Thyroid gland (tissue), 4 donors: ENCODE measurements around the gene VIT. TPM values are rescaled to one million over a fixed set of nuclear protein-coding genes. Genes with fewer than 3 reads are reported as not detected.

ENCODE experiments used
- DNase-seq, 2 donors: peaks; one replicate each; pipeline ENCODE4 v3.0.0-alpha.2; 2019
- H3K27ac ChIP-seq, 3 donors: fragments of 200-600 bp; sonication (generic); 1 replicate in 2 of 3; 2 replicates in 1 of 3; pipeline ENCODE4 v1.5.1; 2016 to 2019; ENCODE audit warnings: mild to moderate bottlenecking in 1 of 3, moderate library complexity in 1 of 3
- H3K27me3 ChIP-seq: fragments of 200-600 bp; sonication (generic); one replicate; pipeline ENCODE4 v1.5.1; 2019
- H3K36me3 ChIP-seq, 2 donors: fragments of 200-600 bp; sonication (generic); one replicate each; pipeline ENCODE4 v1.5.1; 2016 to 2019
- H3K4me1 ChIP-seq, 2 donors: fragments of 200-600 bp; sonication (generic); one replicate each; pipeline ENCODE4 v1.5.1; 2017 to 2019
- H3K4me3 ChIP-seq, 3 donors: fragments of 200-600 bp; sonication (generic); replicated peaks in 1 of 3; 1 replicate in 2 of 3; 2 replicates in 1 of 3; pipeline ENCODE4 v1.5.1; 2016; ENCODE audit warnings: mild to moderate bottlenecking in 1 of 3
- H3K9me3 ChIP-seq: fragments of 200-600 bp; sonication (generic); one replicate; pipeline ENCODE4 v1.5.1; 2017
- POLR2A ChIP-seq, 2 donors: fragments of 450-650 bp; IDR thresholded peaks; one replicate each; pipeline ENCODE4 v1.6.1; 2017; ENCODE audit warnings: antibody characterized with exemption in 2 of 2, mild to moderate bottlenecking in 2 of 2, moderate library complexity in 1 of 2
- WGBS, 2 donors: methylation state at CpG; one replicate each; pipeline ENCODE4 v1.1.5; 2017; 5-methylcytosine and 5-hydroxymethylcytosine counted together
- intact Hi-C: fragments of 100-400 bp; cut with DNase I; formaldehyde crosslinking; loops from one replicate; pipeline ENCODE4 v1.15.1; 2023
- total RNA-seq, 4 donors: library from RNA; depleted of rRNA; stranded (reverse); fragments of >200 nt; gene quantifications; one replicate each; pipeline ENCODE4 v1.2.3, GENCODE V29; 2016
- TF ChIP-seq, protein P1 (sequence below), 6 experiments: fragments of 200-600 bp in 3 of 6; fragments of 450-650 bp in 3 of 6; sonication (generic) in 3 of 6; IDR thresholded peaks; one replicate each; pipeline ENCODE4 v1.5.1; 2016 to 2019; ENCODE audit warnings: antibody characterized with exemption in 6 of 6, mild to moderate bottlenecking in 2 of 6, inconsistent platforms in 1 of 6, moderate library complexity in 1 of 6

The VIT gene
- total RNA-seq, 4 donors from 2014 or later: 9.4 to 24.7 (median 20.6) TPM

- Histone ChIP-seq H3K9me3 (no peaks in the 10 kb centered on the region), H3K4me3 (no peak overlapping the region), H3K27me3 (no peaks in the 10 kb centered on the region), H3K36me3 (no peaks in the 10 kb centered on the region), H3K4me1 (no peaks in the 10 kb centered on the region), H3K27ac (no peak overlapping the region)
- no peak for DNase-seq
- WGBS, 2 donors: 83 to 85% methylated on average over 3 of the region's 3 CpGs
- TF ChIP-seq, protein P1, sequence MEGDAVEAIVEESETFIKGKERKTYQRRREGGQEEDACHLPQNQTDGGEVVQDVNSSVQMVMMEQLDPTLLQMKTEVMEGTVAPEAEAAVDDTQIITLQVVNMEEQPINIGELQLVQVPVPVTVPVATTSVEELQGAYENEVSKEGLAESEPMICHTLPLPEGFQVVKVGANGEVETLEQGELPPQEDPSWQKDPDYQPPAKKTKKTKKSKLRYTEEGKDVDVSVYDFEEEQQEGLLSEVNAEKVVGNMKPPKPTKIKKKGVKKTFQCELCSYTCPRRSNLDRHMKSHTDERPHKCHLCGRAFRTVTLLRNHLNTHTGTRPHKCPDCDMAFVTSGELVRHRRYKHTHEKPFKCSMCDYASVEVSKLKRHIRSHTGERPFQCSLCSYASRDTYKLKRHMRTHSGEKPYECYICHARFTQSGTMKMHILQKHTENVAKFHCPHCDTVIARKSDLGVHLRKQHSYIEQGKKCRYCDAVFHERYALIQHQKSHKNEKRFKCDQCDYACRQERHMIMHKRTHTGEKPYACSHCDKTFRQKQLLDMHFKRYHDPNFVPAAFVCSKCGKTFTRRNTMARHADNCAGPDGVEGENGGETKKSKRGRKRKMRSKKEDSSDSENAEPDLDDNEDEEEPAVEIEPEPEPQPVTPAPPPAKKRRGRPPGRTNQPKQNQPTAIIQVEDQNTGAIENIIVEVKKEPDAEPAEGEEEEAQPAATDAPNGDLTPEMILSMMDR (IDR thresholded peaks at IDR 0.05): no peak
- TF ChIP-seq POLR2A (IDR thresholded peaks at IDR 0.05): no peak
- intact Hi-C loops: no loop called here
These were observed 106.4 kb downstream of the VIT start for GRCh38 chr2:36802952-36803351.

DNA sequence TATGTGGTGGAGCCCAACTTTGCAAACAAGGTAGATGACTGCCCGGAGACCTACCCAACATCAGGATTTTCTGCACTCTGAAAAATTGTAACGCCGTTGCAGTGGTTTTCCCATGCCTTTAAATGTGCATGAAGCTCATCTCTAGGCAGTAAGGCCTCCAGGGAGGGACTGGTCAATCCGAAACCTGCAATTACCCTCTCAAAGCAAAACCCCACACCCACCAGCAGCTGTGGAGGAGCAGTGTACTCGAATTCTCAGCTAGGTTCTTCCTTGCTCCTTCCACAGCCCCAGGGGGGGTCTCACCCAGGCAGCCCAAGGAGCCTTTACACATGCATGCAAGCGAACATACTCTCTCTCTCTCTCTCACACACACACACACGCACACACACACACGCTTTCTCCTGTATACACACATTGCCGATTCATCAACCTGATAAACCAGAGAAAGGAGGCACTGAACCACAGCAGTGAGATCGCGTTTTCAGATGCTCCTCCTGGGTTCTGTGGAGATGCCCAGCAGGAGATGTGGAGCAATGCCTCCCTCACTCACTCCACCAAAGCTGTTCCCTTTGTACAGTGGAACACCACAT lies 109.2 kb downstream of the VIT start:
- no peaks in the 10 kb centered on the region for H3K36me3 ChIP-seq
- no peak for DNase-seq
- TF ChIP-seq POLR2A (IDR thresholded peaks at IDR 0.05): no peak
- TF ChIP-seq, protein P1 (IDR thresholded peaks at IDR 0.05): no peak
- intact Hi-C loops: no loop called here
- H3K27ac ChIP-seq: no peak overlapping the region
- WGBS, 2 donors: 76 to 79% methylated on average over 11 of the region's 11 CpGs
- H3K4me3 ChIP-seq: no peak overlapping the region
- H3K4me1 ChIP-seq: no peaks in the 10 kb centered on the region
- H3K27me3 ChIP-seq: no peaks in the 10 kb centered on the region
- no peaks in the 10 kb centered on the region for H3K9me3 ChIP-seq

- H3K27ac ChIP-seq: no peak overlapping the region
- 81 to 83% methylated on average over 5 of the region's 5 CpGs for WGBS, 2 donors
- H3K27me3 ChIP-seq: no peaks in the 10 kb centered on the region
- H3K9me3 ChIP-seq: no peaks in the 10 kb centered on the region
- intact Hi-C loops: no loop called here
- DNase-seq: no peak
- TF ChIP-seq POLR2A (IDR thresholded peaks at IDR 0.05): no peak
- TF ChIP-seq, protein P1 (IDR thresholded peaks at IDR 0.05): no peak
- no peaks in the 10 kb centered on the region for H3K36me3 ChIP-seq
- no peaks in the 10 kb centered on the region for H3K4me1 ChIP-seq
- no peak overlapping the region for H3K4me3 ChIP-seq
These were observed 110.8 kb downstream of the VIT start for GRCh38 chr2:36807223-36807886.

GRCh38 chr2:36808386-36809068 lies 112.0 kb downstream of the VIT start:
- H3K27ac ChIP-seq: no peak overlapping the region
- 93 to 96% methylated on average over 34 to 35 of the region's 35 CpGs for WGBS, 2 donors
- intact Hi-C loops: no loop called here
- H3K4me3 ChIP-seq: no peak overlapping the region
- no peaks in the 10 kb centered on the region for H3K4me1 ChIP-seq
- no peaks in the 10 kb centered on the region for H3K9me3 ChIP-seq
- H3K36me3 ChIP-seq: no peaks in the 10 kb centered on the region
- no peak for DNase-seq
- TF ChIP-seq POLR2A (IDR thresholded peaks at IDR 0.05): no peak
- TF ChIP-seq, protein P1 (IDR thresholded peaks at IDR 0.05): no peak
- no peaks in the 10 kb centered on the region for H3K27me3 ChIP-seq

- intact Hi-C loops: no loop called here
- TF ChIP-seq, protein P1 (IDR thresholded peaks at IDR 0.05): no peak
- TF ChIP-seq POLR2A (IDR thresholded peaks at IDR 0.05): no peak
- Histone ChIP-seq H3K4me1 (no peaks in the 10 kb centered on the region), H3K27me3 (no peaks in the 10 kb centered on the region), H3K4me3 (no peak overlapping the region), H3K36me3 (no peaks in the 10 kb centered on the region), H3K27ac (no peak overlapping the region), H3K9me3 (no peaks in the 10 kb centered on the region)
- WGBS, 2 donors: 93% methylated on average over 3 of the region's 3 CpGs
- DNase-seq: no peak
These were observed 112.5 kb downstream of the VIT start for GRCh38 chr2:36809069-36809445.
